ENCODE results near the gene CASP6.

Gene CASP6

GRCh38 chr4:109701566-109702410, 1.5 kb downstream of the CASP6 start:
- TF ChIP-seq CTCF (conservative IDR thresholded peaks at IDR 0.05; ENCODE audit: low read depth, low read length): no peak
- H3K4me3 ChIP-seq (ENCODE audit: low read length): peak overlapping the region; percentile 76
- DNase-seq (ENCODE audit: low read depth): no peak

- TF ChIP-seq CTCF (conservative IDR thresholded peaks at IDR 0.05; ENCODE audit: low read depth, low read length): no peak
- DNase-seq (ENCODE audit: low read depth): no peak
- H3K4me3 ChIP-seq (ENCODE audit: low read length): no peak overlapping the region
These were observed 3.6 kb downstream of the CASP6 start for GRCh38 chr4:109699553-109700225.

GRCh38 chr4:109698656-109699055, 4.6 kb downstream of the CASP6 start:
- H3K4me3 ChIP-seq (ENCODE audit: low read length): no peak overlapping the region
- DNase-seq (ENCODE audit: low read depth): no peak
- TF ChIP-seq CTCF (conservative IDR thresholded peaks at IDR 0.05; ENCODE audit: low read depth, low read length): no peak

- DNase-seq (ENCODE audit: low read depth): no peak
- TF ChIP-seq CTCF (conservative IDR thresholded peaks at IDR 0.05; ENCODE audit: low read depth, low read length): no peak
- no peak overlapping the region for H3K4me3 ChIP-seq (ENCODE audit: low read length)
These were observed 11.8 kb downstream of the CASP6 start for GRCh38 chr4:109691411-109691920.

- no peak for TF ChIP-seq CTCF (conservative IDR thresholded peaks at IDR 0.05; ENCODE audit: low read depth, low read length)
- no peak overlapping the region for H3K4me3 ChIP-seq (ENCODE audit: low read length)
These were observed 12.4 kb downstream of the CASP6 start for GRCh38 chr4:109690690-109691410.

GRCh38 chr4:109684727-109685126, 18.5 kb downstream of the CASP6 start:
- no peak for DNase-seq (ENCODE audit: low read depth)
- H3K4me3 ChIP-seq (ENCODE audit: low read length): no peak overlapping the region
- TF ChIP-seq CTCF (conservative IDR thresholded peaks at IDR 0.05; ENCODE audit: low read depth, low read length): no peak

More at GRCh38 chr4:109690690-109691410, 12.4 kb downstream of the CASP6 start:
- DNase-seq (ENCODE audit: low read depth): no peak
